Right lobe of liver (tissue), 4 donors: ENCODE data around the gene SELE.

Experiments
- POLR2A ChIP-seq: fragments of 450-650 bp; IDR thresholded peaks from one replicate; pipeline ENCODE4 v1.6.1; 2017; ENCODE audit warnings: antibody characterized with exemption, mild to moderate bottlenecking
- TF ChIP-seq, protein P1 (sequence below), 4 donors: fragments of 200-600 bp in 3 of 4; fragments of 450-650 bp in 1 of 4; IDR thresholded peaks; one replicate each; pipeline versions ENCODE4 v1.5.1 to v1.8.0; 2016 to 2022; ENCODE audit warnings: antibody characterized with exemption in 4 of 4, mild to moderate bottlenecking in 2 of 4
- donor health status: DM: no; HTN: no; CAD: no.
- donor health status: DM: no; HTN: no; CAD: no.
- donor health status: DM: no; HTN: yes; CAD: no.

DNA sequence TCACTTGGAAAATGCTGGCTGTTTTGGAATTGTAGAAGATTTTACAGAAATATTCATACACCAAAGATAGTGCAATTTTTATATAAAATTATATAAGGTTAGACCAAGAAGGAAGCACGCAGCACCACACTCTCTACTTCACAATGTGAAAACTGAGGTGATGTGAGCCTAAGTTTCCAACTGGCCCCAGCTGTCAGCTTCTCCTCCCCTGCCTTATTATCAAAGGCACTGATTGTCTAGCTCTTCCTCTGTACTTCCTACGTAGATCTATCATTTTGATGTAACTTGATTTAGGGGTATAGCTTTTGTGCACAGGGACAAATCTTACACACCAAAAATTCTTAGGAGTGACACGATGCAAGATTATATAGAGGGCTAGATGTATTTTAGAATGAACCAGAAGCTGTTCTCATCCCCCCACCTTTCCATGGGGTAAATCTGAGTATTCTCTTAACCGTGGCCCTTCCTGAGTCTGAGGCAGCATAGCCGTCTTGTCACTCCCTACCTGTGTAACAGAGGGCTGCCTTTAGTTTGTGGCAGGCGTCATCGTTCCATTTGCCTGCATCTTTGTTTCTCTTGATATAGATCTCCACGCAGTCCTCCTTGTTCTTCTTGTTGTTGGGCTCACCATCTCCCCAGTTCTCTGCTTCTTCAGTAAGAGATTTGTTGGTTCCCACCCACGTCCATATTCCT lies 25.8 kb downstream of the SELE start:
- TF ChIP-seq, protein P1, sequence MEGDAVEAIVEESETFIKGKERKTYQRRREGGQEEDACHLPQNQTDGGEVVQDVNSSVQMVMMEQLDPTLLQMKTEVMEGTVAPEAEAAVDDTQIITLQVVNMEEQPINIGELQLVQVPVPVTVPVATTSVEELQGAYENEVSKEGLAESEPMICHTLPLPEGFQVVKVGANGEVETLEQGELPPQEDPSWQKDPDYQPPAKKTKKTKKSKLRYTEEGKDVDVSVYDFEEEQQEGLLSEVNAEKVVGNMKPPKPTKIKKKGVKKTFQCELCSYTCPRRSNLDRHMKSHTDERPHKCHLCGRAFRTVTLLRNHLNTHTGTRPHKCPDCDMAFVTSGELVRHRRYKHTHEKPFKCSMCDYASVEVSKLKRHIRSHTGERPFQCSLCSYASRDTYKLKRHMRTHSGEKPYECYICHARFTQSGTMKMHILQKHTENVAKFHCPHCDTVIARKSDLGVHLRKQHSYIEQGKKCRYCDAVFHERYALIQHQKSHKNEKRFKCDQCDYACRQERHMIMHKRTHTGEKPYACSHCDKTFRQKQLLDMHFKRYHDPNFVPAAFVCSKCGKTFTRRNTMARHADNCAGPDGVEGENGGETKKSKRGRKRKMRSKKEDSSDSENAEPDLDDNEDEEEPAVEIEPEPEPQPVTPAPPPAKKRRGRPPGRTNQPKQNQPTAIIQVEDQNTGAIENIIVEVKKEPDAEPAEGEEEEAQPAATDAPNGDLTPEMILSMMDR (IDR thresholded peaks at IDR 0.05) = no peak
- no peak for TF ChIP-seq POLR2A
